ENCODE measurements around the gene ELOVL7.
"Not testable (repeated sequence)": the region's sequence is repeated elsewhere in the genome, so short reads cannot be mapped to it uniquely, and the experiment has no call there.

The ELOVL7 gene

DNA sequence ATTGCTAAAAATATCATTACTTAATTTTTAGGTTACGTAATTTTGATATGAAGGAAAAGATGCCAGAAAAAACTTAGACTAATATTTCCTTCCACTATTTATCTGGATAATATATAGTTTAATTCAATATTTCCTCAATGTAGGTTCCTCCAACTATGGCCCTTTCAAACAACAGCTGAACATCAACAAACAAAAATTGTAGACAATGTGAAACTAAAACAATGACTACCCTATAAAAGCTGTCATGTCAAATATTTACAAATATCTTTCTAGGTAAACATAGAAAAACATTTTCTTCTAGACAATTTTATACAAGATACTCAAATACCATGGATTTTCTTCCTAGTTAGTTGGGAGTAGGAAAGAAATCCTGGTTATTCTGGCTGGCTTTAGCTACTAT, 16.9 kb downstream of the ELOVL7 start:
- FAIRE-seq = no peak
- TF ChIP-seq TAF1 (IDR thresholded peaks at IDR 0.05; ENCODE audit: borderline replicate concordance, low read depth, low read length) (no peak), POLR2A (IDR thresholded peaks at IDR 0.05; ENCODE audit: low read depth, low read length) (no peak), POLR2AphosphoS5 (IDR thresholded peaks at IDR 0.05; ENCODE audit: low read depth, low read length) (no peak)
- DNase-seq (ENCODE audit: insufficient read length) = no peak

DNA sequence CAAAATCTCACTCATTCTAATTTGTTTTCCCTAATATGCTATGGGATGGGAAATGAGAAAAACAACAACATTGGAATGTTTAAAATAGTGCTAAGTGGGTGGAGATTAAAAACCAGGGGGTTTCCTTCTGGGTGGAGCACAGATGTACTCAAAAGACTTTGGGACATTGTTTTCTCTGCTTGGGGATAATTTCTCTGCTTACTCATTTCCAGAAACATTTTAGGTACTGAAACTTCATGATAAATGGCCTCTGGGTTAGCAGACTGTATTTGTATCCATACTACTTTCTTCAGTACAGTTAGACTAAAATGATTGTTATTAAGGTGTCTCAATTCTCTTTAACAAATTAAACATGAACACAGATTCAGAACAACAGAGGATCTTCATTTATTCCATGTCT, 17.4 kb downstream of the ELOVL7 start:
- no peak for DNase-seq (ENCODE audit: insufficient read length)
- no peak for FAIRE-seq
- TF ChIP-seq POLR2AphosphoS5 (IDR thresholded peaks at IDR 0.05; ENCODE audit: low read depth, low read length) = no peak
- no peak for TF ChIP-seq POLR2A (IDR thresholded peaks at IDR 0.05; ENCODE audit: low read depth, low read length)
- no peak for TF ChIP-seq TAF1 (IDR thresholded peaks at IDR 0.05; ENCODE audit: borderline replicate concordance, low read depth, low read length)

DNA sequence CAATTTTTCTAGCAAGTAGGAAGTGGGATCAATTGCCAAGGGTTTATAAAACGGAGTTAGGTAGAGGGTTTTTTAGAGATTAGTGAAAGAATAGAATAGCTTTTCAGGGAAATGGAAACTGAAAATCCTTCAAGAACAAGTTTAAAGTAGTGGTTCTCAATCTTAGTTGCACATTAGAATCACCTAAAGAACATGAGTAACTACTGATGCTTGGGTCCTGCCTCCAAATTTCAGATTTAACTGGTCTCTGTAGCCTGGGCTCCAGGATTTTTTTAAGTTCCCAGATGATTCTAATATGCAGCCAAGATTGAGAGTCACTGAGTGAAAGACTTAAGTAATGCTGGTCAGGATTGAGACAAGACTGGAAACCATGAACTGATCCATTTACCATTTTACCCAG, 20.5 kb downstream of the ELOVL7 start:
- TF ChIP-seq TAF1 (IDR thresholded peaks at IDR 0.05; ENCODE audit: borderline replicate concordance, low read depth, low read length) = no peak
- no peak for TF ChIP-seq POLR2A (IDR thresholded peaks at IDR 0.05; ENCODE audit: low read depth, low read length)
- no peak for TF ChIP-seq POLR2AphosphoS5 (IDR thresholded peaks at IDR 0.05; ENCODE audit: low read depth, low read length)
- FAIRE-seq (no peak), DNase-seq (ENCODE audit: insufficient read length) (no peak)

DNA sequence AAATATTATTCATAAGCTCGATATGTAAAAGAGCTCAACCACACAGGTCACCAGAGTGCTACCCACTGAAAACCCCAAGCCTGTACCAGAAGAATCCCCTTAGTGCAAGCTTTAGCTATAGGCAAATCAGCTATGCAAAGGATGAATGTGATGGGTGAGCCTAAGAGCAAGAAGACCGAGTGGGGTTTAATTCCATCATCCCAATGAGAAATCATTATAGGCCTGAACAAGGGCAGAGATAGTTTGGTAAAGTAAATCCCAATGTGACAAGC, 21.8 kb downstream of the ELOVL7 start:
- no peak for DNase-seq (ENCODE audit: insufficient read length)

DNA sequence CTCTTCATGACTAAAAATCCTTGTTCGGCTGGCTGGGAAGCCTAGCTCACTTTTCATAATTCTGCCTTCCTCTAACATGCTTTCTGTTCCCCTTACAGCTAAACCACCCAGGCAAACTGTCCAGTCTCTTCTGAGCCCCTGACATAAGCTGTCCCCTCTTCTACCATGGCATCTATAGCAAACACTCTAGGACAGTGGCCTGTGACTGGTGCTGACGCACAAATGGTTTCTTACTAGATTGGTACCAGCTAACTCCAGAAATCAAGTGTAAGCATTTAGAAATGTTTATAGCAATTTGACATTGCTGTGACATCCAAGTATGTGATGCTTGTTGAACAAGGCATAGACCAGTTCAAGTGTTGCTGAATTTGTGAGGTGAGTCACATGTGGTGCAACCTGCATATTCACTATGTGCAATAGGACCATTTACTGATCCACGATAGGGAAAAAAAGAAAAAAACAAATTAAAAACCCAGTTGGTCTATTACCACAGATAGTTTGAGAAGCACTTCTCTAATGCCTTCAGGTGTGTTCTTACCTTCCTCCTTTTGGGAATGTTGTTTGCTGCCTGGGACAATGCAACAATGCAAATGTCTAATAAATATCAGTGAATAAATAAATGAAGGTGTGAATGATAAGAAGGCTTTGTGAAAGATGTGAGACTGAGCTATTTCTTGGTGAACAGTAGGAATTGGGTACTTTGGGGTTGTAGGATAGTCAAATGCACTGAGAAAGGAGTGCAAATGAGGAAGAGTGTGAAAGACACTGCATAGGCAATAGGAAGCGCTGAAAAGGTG, 22.4 kb downstream of the ELOVL7 start:
- DNase-seq (ENCODE audit: insufficient read length) (no peak), FAIRE-seq (no peak)
- TF ChIP-seq POLR2A (IDR thresholded peaks at IDR 0.05; ENCODE audit: low read depth, low read length) (no peak), TAF1 (IDR thresholded peaks at IDR 0.05; ENCODE audit: borderline replicate concordance, low read depth, low read length) (no peak), POLR2AphosphoS5 (IDR thresholded peaks at IDR 0.05; ENCODE audit: low read depth, low read length) (no peak)

More for the DNA sequence above, 21.8 kb downstream of the ELOVL7 start:
- no peak for FAIRE-seq
- no peak for TF ChIP-seq TAF1 (IDR thresholded peaks at IDR 0.05; ENCODE audit: borderline replicate concordance, low read depth, low read length)
- TF ChIP-seq POLR2AphosphoS5 (IDR thresholded peaks at IDR 0.05; ENCODE audit: low read depth, low read length) = no peak
- TF ChIP-seq POLR2A (IDR thresholded peaks at IDR 0.05; ENCODE audit: low read depth, low read length) = no peak

DNA sequence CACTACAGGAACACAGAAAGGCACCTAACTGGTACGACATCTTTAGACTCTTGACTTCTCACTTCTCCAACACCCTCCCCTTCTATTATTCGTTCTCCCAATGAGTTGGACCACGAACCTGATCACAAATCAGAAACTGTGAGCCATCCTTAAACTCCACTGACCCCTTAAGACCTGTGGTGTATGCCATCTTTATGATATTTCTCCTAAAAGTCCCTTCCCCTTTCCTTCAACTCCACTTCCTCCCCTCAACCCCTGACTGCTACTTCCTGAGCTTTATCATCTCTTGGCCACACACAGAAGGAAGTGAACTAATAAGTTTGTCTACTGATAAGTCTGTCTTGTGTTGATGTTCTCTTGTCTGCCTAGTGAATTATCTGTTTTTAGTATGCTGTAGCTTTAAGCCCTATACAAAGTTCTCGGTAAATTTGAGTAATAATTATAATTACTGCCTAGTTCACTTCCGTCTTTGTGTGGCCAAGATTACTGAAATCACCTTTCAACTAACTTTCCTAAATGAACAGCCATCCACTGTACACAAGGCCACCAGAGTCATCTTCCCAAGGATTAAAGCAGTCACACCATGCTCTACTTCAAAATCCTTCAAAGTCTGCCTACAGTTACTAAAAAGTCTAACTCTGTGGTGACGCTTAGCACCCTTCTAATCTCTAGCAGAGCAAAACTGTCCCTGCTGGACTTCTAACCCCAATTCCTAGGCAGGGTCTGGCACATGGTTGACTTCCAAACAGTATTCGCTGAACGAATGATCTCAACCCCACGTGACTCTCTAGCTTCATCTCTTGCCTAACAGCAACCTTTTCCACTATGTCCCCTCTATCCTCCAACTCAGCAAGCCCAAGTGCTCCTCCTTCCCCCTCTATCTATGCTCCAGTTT, 23.2 kb downstream of the ELOVL7 start:
- FAIRE-seq (no peak), DNase-seq (ENCODE audit: insufficient read length) (no peak)
- TF ChIP-seq POLR2AphosphoS5 (IDR thresholded peaks at IDR 0.05; ENCODE audit: low read depth, low read length) (no peak), TAF1 (IDR thresholded peaks at IDR 0.05; ENCODE audit: borderline replicate concordance, low read depth, low read length) (no peak), POLR2A (IDR thresholded peaks at IDR 0.05; ENCODE audit: low read depth, low read length) (no peak)

DNA sequence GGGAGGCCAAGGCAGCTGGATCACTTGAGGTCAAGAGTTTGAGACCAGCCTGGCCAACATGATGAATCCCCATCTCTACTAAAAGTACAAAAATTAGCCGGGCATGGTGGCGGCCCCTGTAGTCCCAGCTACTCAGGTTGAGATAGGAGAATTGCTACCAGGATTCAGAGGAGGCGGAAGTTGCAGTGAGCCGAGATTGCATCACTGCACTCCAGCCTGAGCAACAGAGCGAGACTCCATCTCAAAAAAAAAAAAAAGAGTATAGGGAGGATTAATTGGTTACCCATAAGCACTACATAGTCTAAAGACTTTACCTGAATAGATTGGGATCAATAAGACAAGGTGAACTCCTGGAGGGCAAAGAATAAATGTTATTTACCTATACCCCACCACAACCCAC, 27.9 kb downstream of the ELOVL7 start:
- not testable (repeated sequence) for DNase-seq (ENCODE audit: insufficient read length); FAIRE-seq

DNA sequence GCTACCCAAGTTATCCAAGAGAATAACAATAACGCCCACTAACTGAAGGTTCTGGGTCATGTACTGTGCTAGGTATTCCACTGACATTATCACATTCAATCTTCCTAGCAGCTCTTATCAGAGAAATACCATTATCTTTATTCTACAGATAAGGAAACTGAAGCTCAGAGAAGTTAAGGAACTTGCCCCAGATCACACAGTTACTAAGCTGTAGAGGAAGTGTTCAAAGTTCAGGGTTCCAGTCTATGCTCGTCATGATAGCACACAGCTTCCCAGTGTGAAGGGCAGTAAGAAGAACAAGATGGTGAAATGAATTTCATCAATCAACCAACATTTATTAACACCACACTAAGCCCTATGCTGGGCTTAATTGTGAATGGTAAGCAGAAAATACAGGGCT, 29.6 kb downstream of the ELOVL7 start:
- DNase-seq (ENCODE audit: insufficient read length) (no peak), FAIRE-seq (no peak)
- no peak for TF ChIP-seq POLR2AphosphoS5 (IDR thresholded peaks at IDR 0.05; ENCODE audit: low read depth, low read length)
- no peak for TF ChIP-seq POLR2A (IDR thresholded peaks at IDR 0.05; ENCODE audit: low read depth, low read length)
- TF ChIP-seq TAF1 (IDR thresholded peaks at IDR 0.05; ENCODE audit: borderline replicate concordance, low read depth, low read length) = no peak

DNA sequence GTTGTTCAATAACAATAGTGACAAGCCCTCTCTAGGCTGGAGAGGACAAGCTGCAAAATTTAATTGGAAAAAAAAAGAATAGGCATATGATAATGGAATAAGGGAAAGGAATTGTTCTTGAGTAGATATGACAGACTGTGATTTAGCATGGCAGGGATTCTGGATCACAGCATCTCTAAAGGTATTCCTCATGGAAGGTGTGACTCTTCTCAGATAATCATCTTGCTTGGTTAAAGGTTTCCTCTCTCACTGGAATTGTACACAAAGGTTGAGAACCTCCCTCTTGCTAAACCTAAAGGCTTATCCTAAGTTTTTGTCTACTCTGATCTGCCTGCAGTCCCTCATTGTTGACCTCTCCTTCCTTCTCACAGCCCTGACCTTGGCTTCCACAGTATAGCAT, 31.6 kb downstream of the ELOVL7 start:
- no peak for FAIRE-seq
- no peak for DNase-seq (ENCODE audit: insufficient read length)
- no peak for TF ChIP-seq POLR2AphosphoS5 (IDR thresholded peaks at IDR 0.05; ENCODE audit: low read depth, low read length)
- no peak for TF ChIP-seq POLR2A (IDR thresholded peaks at IDR 0.05; ENCODE audit: low read depth, low read length)
- no peak for TF ChIP-seq TAF1 (IDR thresholded peaks at IDR 0.05; ENCODE audit: borderline replicate concordance, low read depth, low read length)

DNA sequence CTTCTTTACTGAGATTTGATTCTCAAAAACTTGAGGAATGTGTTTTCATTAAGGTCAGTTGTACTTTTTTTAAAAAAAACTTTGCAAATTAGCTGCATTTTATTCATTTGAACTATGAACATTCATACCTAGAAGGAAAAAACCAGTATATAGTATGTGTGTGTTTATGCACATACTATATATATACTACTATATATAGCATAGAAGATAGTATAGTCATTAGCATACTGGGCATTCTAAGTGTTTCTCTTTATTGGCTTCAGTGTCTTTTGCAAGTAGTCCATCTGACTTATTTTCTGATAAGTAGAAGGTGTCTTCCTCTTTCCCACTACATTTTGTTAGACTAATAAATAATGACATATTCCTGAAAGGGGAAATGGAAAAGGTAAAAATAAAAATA, 33.0 kb downstream of the ELOVL7 start:
- TF ChIP-seq TAF1 (IDR thresholded peaks at IDR 0.05; ENCODE audit: borderline replicate concordance, low read depth, low read length) = no peak
- TF ChIP-seq POLR2AphosphoS5 (IDR thresholded peaks at IDR 0.05; ENCODE audit: low read depth, low read length) = no peak
- no peak for TF ChIP-seq POLR2A (IDR thresholded peaks at IDR 0.05; ENCODE audit: low read depth, low read length)
- FAIRE-seq (no peak), DNase-seq (ENCODE audit: insufficient read length) (no peak)

DNA sequence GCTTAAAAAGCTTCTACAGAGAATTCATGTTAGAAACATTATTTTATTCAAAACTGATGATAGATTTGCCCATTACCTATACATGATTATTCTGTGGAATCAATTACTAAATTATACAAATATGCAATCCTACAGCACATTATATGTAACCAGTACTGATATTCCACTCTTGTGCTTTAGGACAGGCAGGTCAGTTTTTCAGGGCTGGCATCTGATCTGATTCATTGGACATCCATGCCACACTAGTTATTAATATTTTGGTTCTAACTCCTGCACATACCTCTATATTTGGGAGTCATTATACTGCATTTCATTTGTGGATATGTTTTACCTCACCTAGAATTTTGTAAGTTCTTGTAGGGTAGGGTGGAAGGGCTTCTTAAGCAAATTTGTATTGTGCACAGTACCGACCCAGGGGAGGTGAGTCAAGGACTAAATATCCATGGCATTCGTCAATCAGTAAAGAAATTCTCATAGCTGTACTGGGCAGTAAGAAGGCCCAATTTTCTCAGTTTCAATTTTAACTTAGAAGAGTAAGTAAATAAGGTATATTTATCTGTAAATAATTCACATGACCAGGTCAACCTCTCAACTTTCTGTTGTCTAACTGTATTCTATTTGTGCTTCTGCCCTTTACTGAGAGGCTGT, 33.5 kb downstream of the ELOVL7 start:
- DNase-seq (ENCODE audit: insufficient read length) (no peak), FAIRE-seq (no peak)
- no peak for TF ChIP-seq TAF1 (IDR thresholded peaks at IDR 0.05; ENCODE audit: borderline replicate concordance, low read depth, low read length)
- TF ChIP-seq POLR2A (IDR thresholded peaks at IDR 0.05; ENCODE audit: low read depth, low read length) = no peak
- no peak for TF ChIP-seq POLR2AphosphoS5 (IDR thresholded peaks at IDR 0.05; ENCODE audit: low read depth, low read length)

Data from GM12892 (cell line).